Activated CD8-positive, alpha-beta memory T cell treated with anti-CD3 and anti-CD28 coated beads, Interleukin-2, amount 10 ng/mL, durations not matched to agents 7 days and 5 days (primary cell): ENCODE measurements around the gene INS. TPM values are rescaled to one million over a fixed set of nuclear protein-coding genes. Genes with fewer than 3 reads are reported as not detected.
A peak's percentile ranks its signal among the peaks of the same experiment; 100 is the strongest.

Source experiments
- ATAC-seq: fragments of 150-1000 bp; cut with Tn5 transposase; one replicate; pipeline ENCODE4 v1.10.0; 2021; ENCODE audit warnings: moderate library complexity
- CTCF ChIA-PET: fragments of 350-600 bp; sonication (Branson Sonifier 250); formaldehyde crosslinking; loops from one replicate; lab custom pipeline; 2021; ENCODE audit warnings: antibody characterized with exemption; lab: Charles Lee
- DNase-seq: peaks from one replicate; pipeline ENCODE4 v3.0.0-alpha.2; 2020
- H3K27ac Mint-ChIP-seq: one replicate; pipeline ENCODE4 v1.8.0; 2021; ENCODE audit warnings: mild to moderate bottlenecking, mixed read lengths
- H3K27me3 Mint-ChIP-seq: one replicate; pipeline ENCODE4 v1.8.0; 2021; ENCODE audit warnings: mixed read lengths
- H3K36me3 Mint-ChIP-seq: one replicate; pipeline ENCODE4 v1.8.0; 2021; ENCODE audit warnings: mild to moderate bottlenecking, mixed read lengths
- H3K4me1 Mint-ChIP-seq: one replicate; pipeline ENCODE4 v1.8.0; 2021; ENCODE audit warnings: mixed read lengths
- H3K4me3 Mint-ChIP-seq: one replicate; pipeline ENCODE4 v1.8.0; 2021; ENCODE audit warnings: mild to moderate bottlenecking, moderate library complexity, mixed read lengths
- H3K9me3 Mint-ChIP-seq: one replicate; pipeline ENCODE4 v1.8.0; 2022; ENCODE audit warnings: low read depth, mixed read lengths
- total RNA-seq, 2 experiments: library from RNA; stranded (reverse); gene quantifications; one replicate each; pipeline ENCODE4 v1.2.3, GENCODE V29; 2021

INS gene
- total RNA-seq, 2 experiments from 2014 or later, result not detected

DNA sequence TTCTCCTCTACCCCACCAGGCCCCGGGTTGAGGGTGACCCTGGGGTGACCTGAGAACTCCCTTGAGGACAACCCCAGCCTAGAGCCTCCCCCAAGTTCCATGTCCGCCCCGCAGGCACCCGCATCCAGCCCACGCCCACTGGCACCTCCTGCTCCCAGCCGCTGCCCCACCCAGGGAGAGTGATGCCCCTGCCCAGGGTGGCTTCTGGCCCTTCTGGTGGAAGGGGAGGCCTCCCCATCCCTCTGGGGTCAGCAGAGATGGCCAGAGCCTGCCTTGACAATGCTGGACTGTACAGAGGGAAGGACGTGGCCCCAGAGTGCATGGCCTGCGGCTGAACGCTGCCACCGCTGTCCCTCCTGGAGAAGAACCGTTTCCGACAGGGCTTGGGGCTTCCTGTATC lies 11.7 kb upstream of the INS start:
- Mint-ChIP-seq H3K27ac (no peak overlapping the region), H3K36me3 (no peaks in the 10 kb centered on the region), H3K4me1 (no peaks in the 10 kb centered on the region), H3K9me3 (no peaks in the 10 kb centered on the region), H3K4me3 (no peak overlapping the region), H3K27me3 (no peaks in the 10 kb centered on the region)
- CTCF ChIA-PET, result no interaction called here
- DNase-seq (no peak), ATAC-seq (no peak)

DNA sequence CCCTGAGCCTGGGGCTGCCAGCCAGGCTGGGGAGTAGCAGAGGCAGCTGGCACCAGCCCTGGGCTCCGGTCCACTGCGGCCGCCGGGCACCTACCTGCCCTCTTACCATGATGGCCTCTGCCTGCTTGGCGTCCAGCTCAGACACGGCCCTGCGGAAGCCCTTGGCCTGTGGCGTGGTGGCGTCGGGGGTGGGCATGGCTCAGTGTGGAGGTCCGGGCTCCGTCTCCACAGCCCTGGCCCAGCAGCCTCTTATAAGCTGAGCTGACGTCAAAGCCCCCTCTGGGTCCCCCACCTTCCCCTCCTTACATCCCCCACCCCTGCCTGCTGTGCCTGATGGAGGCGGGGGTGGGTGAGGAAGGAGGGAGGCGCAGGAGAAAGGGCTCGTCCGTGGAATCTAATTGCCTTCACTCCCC lies 10.6 kb upstream of the INS start, which contains the start of gene TH:
Gene TH, minus strand, starts transcription at position 225 of the 413 bp plus-strand sequence. Its CDS starts 29 bp downstream, at position 196.
- CTCF ChIA-PET, result no interaction called here
- Mint-ChIP-seq H3K27me3 (no peaks in the 10 kb centered on the region), H3K4me3 (no peak within 1 kb of the TSS), H3K27ac (no peak within 1 kb of the TSS), H3K9me3 (no peaks in the 10 kb centered on the region), H3K4me1 (no peaks in the 10 kb centered on the region), H3K36me3 (no peaks in the 10 kb centered on the region)
- ATAC-seq (no peak), DNase-seq (no peak)

DNA sequence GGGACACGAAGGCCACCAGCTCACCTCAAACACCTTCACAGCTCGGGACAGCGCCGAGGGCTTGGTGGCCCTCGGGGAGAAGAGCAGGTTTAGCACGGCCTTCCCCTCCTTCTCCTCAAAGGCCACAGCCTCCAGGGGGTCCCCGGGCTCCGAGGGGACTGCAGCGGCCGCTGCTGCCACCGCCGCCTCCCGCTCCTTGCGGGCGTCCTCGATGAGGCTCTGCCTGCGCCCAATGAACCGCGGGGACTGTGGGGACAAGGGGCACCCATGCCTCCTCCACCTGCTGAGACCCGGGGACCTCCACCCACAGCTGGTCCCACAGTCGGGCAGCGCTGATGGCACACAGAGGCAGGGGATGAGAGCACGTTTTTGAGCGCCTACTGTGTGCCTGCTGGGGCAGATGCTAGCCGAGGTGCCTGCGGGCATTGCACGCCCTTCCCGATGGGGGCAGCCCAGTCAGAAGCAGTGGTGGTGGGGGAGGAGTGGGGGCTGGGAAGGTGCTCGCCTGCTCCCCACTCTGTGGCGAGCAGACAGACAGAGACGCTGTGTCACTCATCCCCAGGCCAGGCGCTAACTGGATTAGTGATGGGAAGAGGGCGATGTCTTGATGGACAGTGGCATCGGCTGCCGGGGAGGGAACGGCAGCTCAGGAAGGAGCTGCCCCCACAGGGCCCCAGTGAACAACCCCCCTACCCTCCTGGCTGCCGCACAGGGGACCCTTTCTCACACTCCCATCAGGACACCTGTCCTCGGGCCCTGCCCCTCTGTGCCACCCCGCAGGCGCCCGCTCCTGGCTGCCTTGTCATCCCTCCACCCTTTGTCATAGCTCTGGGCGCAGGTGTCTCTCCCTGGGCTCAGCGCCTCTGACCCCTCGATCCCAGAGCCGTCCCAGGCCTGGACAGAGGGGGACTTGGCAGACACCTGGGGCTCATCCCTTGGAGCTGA lies 8.9 kb upstream of the INS start:
- DNase-seq, result no peak
- no peak overlapping the region for H3K27ac Mint-ChIP-seq
- no peaks in the 10 kb centered on the region for H3K4me1 Mint-ChIP-seq
- H3K36me3 Mint-ChIP-seq, result no peaks in the 10 kb centered on the region
- no peak overlapping the region for H3K4me3 Mint-ChIP-seq
- H3K27me3 Mint-ChIP-seq, result no peaks in the 10 kb centered on the region
- no peaks in the 10 kb centered on the region for H3K9me3 Mint-ChIP-seq
- ATAC-seq, result no peak
- CTCF ChIA-PET, result interaction anchor here (0.9 to 1.5 kb wide), 2 partner anchors 18 to 1047 kb away, joined by 4 read pairs; no protein-coding TSS in a partner anchor

DNA sequence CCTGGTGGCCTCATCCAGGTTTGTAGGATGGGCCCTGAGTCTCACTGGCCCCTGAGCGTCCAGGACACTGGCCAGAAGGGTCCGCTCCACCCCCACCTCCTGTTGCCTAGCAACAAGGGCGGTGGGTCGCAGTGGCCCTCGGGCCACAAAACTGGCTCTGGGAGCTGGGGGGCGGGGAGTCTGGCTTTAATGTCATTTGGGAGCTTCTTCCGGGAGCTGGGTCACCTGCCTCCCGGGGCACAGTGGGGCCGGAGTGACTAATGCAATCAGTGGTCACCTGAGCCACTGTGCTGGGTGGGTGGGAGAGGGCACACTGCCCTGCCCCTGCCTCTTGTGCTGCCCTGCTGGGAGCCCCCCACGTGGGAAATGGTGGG lies 8.0 kb upstream of the INS start:
- H3K27me3 Mint-ChIP-seq, result no peaks in the 10 kb centered on the region
- H3K4me1 Mint-ChIP-seq, result no peaks in the 10 kb centered on the region
- no peak overlapping the region for H3K27ac Mint-ChIP-seq
- CTCF ChIA-PET, result interaction anchor here (0.9 kb wide), 1 partner anchor 1048 kb away, joined by 4 read pairs; no protein-coding TSS in a partner anchor
- ATAC-seq, result no peak
- H3K9me3 Mint-ChIP-seq, result no peaks in the 10 kb centered on the region
- DNase-seq, result no peak
- H3K36me3 Mint-ChIP-seq, result no peaks in the 10 kb centered on the region
- no peak overlapping the region for H3K4me3 Mint-ChIP-seq

DNA sequence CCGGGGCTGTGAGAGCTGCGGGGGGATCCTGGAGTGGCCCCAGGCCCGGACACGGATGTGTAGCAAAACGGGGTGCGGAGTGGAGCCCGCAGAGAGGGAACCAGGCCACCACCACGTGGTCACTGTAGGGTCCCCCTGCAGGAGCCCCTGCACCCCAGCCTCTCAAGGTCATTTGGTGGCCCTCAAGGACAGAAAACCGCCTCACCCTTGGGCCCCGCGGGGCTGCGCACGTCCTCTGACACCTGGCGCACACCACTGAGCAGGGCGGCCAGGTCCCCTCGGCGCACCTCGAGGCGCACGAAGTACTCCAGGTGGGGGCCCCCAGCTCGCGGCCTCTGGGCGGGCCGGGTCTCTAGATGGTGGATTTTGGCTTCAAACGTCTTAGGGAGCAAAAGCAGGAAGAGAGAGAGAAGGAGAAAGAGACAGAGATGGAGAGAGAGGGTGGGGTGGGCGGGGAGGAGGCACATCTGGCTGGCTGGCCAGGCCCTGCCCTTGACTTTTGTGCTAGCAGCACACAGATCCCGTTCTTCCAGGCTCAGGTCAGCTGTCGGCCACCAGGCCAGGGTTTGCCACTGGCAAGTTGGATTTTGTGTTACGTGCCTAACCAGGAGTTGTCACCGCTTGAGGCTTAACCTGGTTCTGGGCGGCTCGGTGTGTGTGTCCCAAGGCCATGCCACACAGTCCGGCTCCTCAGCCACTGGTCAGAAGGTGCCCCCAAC lies 7.4 kb upstream of the INS start:
- no peak for DNase-seq
- no peaks in the 10 kb centered on the region for H3K4me1 Mint-ChIP-seq
- H3K4me3 Mint-ChIP-seq, result no peak overlapping the region
- no peak for ATAC-seq
- H3K27ac Mint-ChIP-seq, result no peak overlapping the region
- H3K27me3 Mint-ChIP-seq, result no peaks in the 10 kb centered on the region
- H3K9me3 Mint-ChIP-seq, result no peaks in the 10 kb centered on the region
- no peaks in the 10 kb centered on the region for H3K36me3 Mint-ChIP-seq
- CTCF ChIA-PET, result interaction anchor here (2.3 kb wide), 1 partner anchor 252 kb away, joined by 14 read pairs; no protein-coding TSS in a partner anchor

DNA sequence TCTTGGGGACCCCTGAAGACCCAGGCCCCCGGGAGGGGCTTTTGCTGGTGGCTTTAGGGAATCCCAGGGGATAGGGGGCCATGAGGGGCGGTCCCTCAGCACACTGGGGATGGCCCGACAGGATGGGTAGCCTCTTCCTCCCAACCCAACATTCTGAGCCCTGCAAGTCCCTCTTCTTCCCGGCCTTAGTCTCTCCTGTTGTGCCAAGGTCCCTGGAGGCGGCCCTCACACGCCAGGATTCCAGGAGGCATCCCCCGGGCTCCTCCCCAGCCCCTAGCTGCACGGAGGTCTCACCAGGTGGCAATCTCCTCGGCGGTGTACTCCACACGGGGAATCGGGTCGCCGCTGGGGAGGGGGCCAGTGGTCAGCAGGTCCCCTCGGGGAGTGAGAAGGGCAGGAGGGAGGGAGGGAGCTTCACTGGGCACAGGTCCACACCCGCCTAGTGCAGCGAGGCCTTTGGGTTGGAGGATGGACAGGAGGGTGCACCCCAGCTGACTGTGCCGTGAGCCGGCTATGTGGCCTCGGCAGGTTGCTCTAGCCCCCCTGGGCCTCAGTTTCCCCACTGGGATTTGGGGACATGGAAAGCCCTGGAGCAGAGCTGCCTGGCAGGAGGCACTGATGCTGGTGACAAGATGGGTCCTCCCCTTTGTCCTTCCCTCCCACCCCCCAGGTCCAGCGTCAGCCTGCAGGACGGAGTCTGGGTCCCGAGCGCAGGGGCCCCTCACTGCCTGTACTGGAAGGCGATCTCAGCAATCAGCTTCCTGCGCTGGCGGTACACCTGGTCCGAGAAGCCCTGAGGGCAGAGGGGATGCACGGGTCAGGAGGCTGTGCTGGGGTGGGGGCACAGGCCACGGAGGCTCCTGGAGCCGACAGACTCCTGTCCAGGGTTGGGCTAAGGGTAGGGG lies 6.4 kb upstream of the INS start:
- Mint-ChIP-seq H3K27ac (no peak overlapping the region), H3K4me1 (no peaks in the 10 kb centered on the region), H3K4me3 (no peak overlapping the region), H3K27me3 (no peaks in the 10 kb centered on the region), H3K9me3 (no peaks in the 10 kb centered on the region), H3K36me3 (no peaks in the 10 kb centered on the region)
- no peak for DNase-seq
- CTCF ChIA-PET, result interaction anchor here (2.3 kb wide), 1 partner anchor 253 kb away, joined by 14 read pairs; no protein-coding TSS in a partner anchor
- ATAC-seq, result no peak

DNA sequence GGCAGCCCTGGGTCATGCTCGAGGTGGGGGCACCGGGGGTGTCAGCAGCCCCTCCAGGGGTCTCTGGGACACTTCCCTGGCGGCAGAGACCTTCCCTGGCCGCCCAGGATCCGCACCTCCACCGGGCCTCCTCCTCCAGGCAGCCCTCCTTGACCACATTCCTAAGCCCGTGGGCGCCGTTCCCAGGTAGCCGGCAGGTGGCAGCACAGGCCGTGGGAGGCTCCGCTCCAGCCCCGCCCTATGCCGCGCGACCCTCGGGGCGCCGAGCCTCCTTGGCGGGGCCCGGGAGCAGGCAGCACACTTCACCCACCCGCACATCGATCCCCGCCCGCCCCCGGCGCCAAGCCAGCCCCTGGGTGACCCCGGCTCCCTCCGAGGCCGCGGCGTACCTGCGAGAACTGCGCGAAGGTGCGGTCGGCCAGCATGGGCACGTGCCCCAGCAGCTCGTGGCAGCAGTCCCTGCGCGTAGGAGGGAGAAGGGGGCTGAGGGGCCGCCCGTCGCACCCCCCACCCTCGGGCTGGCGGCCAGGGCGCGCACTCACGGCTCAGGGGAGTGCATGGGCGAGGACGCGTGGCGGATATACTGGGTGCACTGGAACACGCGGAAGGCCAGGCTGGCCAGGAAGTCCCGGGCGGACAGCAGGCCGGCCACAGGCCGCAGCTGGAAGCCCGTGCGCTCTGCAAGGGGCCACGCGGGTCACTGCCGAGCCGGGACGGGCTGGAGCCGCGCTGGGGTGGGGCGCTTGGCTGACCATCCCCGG lies 5.3 kb upstream of the INS start:
- no peaks in the 10 kb centered on the region for H3K4me1 Mint-ChIP-seq
- no peaks in the 10 kb centered on the region for H3K27me3 Mint-ChIP-seq
- H3K27ac Mint-ChIP-seq, result no peak overlapping the region
- no peaks in the 10 kb centered on the region for H3K9me3 Mint-ChIP-seq
- CTCF ChIA-PET, result interaction anchor here (1.2 to 2.8 kb wide), 4 partner anchors 12 to 255 kb away, joined by 5 to 14 read pairs (median 10); no protein-coding TSS in a partner anchor
- ATAC-seq (peak; percentile 60), DNase-seq (peak; percentile 53)
- H3K36me3 Mint-ChIP-seq, result no peaks in the 10 kb centered on the region
- H3K4me3 Mint-ChIP-seq, result no peak overlapping the region

DNA sequence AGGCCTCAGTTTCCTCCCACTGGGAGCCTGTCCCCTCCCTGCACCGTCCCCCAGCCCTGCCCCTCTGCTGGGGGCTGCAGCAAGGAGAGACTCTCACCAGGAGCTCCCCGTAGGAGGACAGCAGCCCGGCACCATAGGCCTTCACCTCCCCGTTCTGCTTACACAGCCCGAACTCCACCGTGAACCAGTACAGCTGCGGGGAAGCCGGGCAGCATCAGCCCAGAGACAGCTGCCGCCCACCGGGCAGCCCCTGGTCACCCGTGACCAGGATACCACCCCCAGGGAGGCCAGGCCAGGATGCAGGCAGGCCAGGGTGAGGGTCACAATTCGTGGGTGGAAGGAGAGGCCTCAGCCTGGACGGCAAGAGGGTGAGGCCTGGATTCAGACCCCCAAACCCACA lies 4.6 kb upstream of the INS start:
- DNase-seq (no peak), ATAC-seq (no peak)
- Mint-ChIP-seq H3K4me3 (no peak overlapping the region), H3K9me3 (no peaks in the 10 kb centered on the region), H3K27ac (no peak overlapping the region), H3K27me3 (no peaks in the 10 kb centered on the region), H3K4me1 (no peaks in the 10 kb centered on the region), H3K36me3 (no peaks in the 10 kb centered on the region)
- CTCF ChIA-PET, result interaction anchor here (1.2 to 2.8 kb wide), 4 partner anchors 12 to 255 kb away, joined by 5 to 14 read pairs (median 5); no protein-coding TSS in a partner anchor

DNA sequence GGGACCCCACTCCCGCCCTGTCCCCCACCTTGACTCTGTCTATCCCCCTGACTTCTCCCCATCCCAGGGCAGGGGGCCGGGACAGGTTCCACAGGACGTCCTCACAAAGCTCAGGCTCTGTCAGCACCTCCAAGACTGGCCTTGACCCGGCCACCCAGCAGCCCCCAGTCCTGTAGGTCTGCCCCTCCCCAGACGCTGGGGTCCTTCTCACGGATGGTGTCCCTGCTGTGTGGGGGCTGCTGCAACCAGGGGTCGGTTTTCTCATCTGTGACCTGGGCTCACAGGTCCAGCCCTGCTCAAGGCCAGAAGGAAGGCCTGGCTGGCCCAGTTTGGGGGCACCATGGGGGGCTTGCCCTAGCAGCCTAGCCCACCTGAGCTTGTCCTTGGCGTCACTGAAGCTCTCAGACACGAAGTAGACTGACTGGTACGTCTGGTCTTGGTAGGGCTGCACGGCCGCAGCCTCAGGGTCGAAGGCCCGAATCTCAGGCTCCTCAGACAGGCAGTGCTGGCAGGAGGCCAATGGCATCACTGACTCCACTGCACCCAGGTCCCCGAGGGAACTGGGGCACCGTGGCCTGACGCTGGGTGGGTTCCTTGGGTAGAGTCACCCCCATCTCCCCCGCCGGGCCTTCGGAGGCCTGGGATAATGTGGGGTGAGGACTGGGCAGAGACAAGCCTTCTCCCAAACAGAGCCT lies 4.0 kb upstream of the INS start:
- CTCF ChIA-PET, result interaction anchor here (1.2 to 2.8 kb wide), 4 partner anchors 11 to 255 kb away, joined by 5 to 14 read pairs (median 5); no protein-coding TSS in a partner anchor
- Mint-ChIP-seq H3K27ac (no peak overlapping the region), H3K36me3 (no peaks in the 10 kb centered on the region), H3K27me3 (no peaks in the 10 kb centered on the region), H3K4me1 (no peaks in the 10 kb centered on the region), H3K9me3 (no peaks in the 10 kb centered on the region), H3K4me3 (no peak overlapping the region)
- ATAC-seq (no peak), DNase-seq (no peak)

DNA sequence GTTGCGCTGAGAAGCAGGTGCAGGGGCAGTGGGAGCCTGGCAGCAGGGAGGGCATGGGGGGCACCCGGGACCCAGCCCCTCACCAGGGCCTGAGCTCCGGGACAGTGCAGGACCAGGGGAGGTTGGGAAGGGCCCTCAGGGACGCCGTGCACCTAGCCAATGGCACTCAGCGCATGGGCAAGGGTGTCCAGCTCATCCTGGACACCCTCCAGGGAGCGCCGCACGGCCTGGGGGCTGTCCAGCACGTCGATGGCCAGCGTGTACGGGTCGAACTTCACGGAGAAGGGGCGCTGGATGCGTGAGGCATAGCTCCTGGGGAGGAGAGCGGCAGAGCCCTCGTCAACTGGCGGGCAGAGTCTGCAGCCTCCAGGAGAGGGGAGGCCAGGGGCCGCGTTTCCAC lies 3.1 kb upstream of the INS start:
- Mint-ChIP-seq H3K4me1 (no peaks in the 10 kb centered on the region), H3K27me3 (no peaks in the 10 kb centered on the region), H3K27ac (no peak overlapping the region), H3K36me3 (no peaks in the 10 kb centered on the region), H3K4me3 (no peak overlapping the region), H3K9me3 (no peaks in the 10 kb centered on the region)
- CTCF ChIA-PET, result interaction anchor here (0.9 to 2.8 kb wide), 3 partner anchors 10 to 256 kb away, joined by 3 to 14 read pairs (median 5); no protein-coding TSS in a partner anchor
- no peak for ATAC-seq
- no peak for DNase-seq

DNA sequence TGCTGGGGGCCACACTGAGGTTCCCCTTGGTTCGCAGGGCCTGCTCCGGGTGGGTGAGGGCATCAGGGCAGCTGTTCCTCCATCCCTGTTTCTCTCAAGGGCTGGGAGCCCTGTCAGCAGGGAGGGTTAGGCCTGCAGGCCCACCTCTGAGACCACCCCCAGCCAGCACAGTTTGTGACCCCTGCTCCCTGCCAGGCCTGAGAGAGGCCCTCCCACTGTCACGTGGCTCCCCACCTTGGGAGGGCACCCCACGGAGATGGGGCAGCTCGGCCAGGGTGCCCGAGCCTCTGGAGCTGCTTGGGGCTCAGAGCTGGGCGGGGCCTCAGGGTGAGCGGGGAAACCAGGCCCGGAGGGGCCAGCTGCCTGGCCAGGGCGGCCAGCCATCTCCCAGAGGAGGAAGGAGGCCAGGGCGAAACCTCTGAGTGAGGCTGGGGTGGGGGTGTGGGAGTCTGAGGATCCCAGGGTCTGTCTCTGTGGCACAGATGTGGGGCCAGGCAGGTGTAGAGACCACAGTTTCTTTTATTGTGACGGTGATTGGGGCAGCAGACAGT lies 2.5 kb upstream of the INS start:
- Mint-ChIP-seq H3K27ac (no peak overlapping the region), H3K9me3 (no peaks in the 10 kb centered on the region), H3K4me3 (no peak overlapping the region), H3K4me1 (no peaks in the 10 kb centered on the region), H3K36me3 (no peaks in the 10 kb centered on the region), H3K27me3 (no peaks in the 10 kb centered on the region)
- no peak for DNase-seq
- CTCF ChIA-PET, result interaction anchor here (0.9 to 2.8 kb wide), 3 partner anchors 12 to 330 kb away, joined by 3 to 14 read pairs (median 3); no protein-coding TSS in a partner anchor
- no peak for ATAC-seq
